ENCODE measurements around the gene CLEC4F.

The CLEC4F gene

DNA sequence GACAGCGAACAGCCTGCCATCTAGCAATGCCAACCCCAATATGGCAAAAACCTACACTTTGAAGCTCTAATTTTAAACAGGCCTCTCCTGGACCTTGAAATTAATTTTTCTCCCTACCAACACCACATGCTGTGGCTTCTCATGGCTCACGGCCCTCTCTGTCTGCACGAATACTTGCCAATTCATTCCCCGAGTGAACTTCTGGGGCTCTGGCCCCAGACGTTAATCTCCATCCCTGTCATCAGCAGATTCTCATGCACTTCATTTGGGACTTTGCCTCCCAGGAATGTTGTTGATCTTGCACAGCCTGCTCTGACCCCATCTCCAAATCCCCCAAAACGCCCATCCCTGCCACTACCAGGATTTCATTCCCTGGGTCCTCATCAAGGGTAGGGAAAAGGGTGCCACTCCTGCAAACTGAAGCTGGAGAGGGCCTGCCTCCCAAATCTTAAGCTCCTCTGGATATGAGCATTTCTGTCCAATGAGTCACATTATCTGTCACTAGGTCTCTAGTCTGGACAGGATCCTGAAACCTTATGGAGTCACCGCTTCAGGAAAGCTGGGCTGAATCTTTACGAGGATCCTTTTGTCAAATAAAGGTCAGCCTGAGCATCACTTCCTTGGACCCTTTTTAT, 40.4 kb downstream of the CLEC4F start:
- DNase-seq: no peak

DNA sequence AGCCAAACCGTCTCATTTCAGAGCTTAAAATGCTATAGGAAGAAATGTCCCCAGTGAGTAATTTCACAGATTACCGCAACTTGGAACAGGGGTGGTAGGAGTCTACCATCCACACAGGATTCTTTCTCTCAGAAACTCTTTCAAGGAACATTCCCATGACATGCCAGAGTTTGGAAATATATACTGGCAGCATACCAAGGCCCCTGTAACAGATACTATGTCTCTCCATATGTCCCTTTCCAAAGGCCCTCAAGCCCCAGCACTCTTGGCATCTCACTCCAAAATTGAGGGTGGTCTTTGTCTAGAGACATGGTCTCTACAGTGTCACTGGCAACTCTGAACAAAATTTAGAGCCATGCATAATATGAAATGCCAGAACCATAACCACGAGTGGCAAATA, 40.9 kb downstream of the CLEC4F start:
- DNase-seq: no peak

DNA sequence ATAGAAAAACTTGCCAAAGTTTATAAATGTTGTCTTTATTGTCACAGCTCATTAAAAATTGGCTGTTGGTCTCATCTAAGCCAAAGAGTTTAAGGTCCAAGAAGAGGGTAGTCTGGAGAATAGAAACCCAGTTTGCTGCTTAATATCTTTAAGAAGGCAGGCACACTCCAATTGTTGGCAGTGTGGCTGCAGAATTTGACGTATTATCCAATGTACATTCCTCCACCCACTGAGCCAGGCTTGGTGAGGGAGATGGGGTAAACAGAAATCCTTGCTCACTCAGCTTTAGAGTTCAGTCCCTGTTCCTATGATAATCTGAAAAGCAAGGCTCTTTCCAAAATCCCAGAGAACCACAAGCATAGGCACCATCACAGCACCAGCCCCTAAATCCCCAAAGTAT, 41.7 kb downstream of the CLEC4F start:
- DNase-seq: no peak

DNA sequence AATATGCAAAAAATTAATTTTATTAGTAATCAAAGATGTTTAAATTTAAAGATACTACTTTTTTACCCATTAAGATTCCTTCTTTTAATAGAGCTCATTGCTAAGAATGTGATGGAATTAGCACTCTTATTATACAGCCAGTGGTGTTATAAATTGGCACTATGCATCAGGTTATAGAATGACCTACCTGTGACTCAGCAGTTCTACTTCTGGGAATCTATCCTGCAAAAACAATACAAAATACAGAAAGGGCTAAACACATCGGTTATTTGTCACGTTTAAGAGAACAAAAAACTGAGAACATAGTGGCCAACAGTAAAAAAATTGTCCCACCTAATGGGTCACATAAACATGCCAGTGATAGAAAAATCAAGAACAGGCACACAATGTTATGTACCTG, 42.9 kb downstream of the CLEC4F start:
- no peak for DNase-seq

DNA sequence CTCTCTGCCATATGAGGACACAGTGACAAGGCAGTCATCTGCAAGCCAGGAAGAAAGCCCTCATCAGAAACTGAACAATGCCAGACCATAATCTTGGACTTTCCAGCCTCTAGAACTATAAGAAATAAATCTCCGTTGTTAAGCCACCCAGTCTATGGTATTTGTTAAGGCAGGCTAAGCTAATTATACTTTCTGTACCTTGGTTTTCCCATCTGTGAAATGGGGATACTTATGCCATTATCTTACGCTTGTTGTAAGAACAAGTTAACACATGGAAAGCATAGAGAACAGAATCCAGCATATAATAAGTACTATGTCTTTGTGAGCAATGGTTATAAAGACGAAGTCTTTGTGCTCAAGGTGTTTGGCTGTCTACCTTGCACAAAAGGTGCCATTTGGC, 44.1 kb downstream of the CLEC4F start:
- peak; percentile 41 to 57 for DNase-seq

DNA sequence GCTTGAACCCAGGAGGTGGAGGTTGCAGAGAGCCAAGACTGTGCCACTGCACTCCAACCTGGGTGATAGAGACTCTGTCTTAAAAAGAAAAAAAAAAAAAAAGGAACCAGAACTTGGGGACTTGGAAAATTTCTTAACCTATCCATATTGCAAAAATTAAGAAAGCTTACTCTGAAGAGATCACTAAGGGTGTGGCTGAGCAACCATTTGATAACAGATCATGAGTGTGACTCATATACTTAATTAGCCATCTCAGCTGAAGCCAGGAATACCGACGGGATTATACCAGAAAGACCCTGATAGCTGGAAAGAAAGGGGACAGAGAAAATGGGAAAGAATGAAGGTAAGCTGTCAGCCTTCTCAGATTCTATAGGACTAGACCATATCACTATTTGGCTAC, 45.3 kb downstream of the CLEC4F start:
- DNase-seq: peak; percentile 51 to 65

DNA sequence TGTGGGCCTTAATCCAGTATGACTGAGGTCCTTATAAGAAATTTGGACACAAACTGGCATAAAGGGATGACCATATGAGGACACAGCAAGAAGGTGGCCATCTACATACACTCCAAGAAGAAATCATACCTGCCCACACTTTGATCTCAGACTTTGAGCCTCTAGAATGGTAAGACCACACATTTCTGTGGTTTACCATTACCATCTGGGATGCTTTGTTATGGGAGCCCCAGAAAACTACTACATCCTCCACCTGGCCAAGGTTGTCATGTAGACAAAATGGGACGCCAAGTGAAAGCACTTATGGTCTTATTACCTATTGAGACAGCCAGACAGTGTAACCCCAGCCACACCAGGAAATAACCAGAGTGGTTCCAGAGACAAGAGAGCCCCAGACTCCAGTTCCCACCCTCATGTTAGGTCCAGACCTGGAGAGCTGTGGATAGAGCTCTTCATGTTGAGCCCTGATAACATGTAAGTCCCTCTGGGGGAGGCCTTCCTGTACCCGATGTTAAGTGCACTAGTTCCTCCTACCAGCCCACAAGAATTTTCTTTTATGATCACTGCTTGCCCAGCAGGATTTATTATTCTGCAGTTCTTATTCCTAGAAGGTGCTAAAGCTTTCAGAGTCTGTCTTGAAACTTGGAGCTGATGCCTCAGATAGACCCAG, 47.8 kb downstream of the CLEC4F start:
- no peak for DNase-seq

DNA sequence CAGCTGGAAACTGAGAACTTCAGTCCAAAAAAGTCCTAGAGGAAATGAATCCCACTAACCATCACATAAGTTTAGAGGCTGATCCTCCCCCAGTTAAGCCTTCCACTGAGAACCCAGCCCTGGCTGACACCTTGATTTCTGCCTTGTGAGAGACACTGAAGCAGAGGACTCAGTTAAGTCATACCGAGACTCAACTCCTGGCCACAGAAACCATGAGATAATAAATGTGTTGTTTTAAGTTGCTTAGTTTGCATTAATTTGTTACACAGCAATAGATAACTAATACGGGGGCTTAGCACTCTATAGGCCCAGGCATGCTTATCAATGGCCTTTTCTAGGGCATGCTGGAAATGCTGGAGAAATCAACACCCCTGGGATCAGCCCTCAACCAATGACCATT, 49.0 kb downstream of the CLEC4F start:
- no peak for DNase-seq

DNA sequence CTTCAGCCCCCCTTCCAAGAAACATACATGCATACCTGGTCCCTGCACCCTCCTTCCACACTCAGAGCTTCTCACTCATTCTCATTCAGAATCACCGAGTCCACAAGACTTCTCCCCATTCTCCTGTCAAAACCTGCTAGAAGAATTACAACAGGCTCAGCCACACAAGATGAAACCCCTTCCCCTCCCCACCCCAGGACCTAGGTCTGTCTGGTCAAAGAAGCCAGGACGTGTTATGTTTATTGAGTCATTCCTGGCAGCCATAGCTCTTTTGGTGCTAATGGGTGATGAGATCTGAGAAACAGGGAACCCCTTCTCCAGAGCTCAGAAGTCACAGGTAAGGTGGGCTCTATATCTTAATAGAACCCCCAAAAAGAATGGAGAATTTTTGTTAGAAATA, 50.9 kb downstream of the CLEC4F start:
- DNase-seq: no peak

DNA sequence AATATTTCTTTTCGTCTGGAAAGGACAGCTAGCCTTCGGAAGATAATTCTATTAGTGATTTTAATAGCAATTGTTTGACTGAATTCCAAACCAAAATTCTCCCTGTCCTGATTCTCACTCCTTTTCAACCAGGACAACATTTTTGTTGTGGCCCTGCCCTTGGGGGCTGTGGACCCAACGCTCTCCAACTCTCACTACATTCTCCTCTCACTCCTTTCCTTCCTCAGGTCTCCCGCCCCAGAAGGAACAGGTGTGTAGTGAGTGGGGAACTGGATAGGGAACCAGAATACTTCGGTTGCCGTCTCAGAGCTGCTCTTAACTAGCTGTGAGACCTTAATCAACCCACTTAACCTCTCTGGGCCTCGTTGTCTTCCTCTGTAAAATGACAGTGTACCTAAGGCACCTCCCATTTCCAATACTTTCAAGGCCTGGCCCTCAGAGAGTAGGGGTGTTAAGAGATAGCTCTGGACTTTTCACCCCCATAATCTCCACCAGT, 51.8 kb downstream of the CLEC4F start:
- DNase-seq: no peak

DNA sequence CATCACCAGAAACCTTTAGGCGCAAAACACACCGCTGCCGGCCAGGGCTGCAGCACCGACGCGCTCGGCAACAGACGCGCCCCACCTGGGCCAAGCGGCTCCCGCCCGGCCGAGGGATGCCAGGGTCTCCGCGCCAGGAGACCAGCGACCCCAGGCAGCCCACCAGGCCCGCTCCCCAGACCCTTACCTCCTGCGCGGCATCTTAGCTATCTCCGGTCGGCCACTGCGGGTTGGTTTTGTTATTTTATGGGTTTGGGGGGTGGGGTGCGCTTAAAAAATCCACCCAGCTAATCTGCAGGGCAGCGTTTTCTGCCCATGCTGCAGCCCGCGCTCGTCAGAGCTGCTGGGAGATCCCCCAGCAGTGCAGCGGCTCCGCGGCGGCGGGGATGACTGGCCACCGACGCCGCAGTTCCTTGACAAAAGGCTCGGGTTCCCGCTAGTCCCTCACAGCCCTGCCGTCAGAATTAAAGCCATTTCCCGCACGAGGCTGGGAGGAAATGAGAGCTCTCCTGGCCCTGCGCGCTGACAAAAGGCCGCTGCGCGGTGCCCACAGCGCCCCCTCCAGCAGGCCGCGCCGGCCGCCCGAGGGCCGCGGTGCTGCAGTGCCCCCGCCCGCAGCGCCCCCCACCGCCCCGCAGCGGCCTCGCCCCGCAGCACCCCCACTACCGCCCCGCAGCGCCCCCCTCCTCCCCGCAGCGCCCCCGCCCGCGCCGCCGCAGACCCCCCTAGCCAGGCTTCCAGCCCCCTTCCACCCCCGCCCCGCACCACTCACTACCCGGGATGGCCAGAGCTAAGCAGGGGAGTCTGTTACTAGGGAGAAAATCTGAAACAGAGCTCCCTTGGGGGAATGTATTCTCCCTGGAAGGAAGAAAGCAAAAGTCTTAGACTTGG, 52.5 kb downstream of the CLEC4F start, which contains the start of gene ADD2:
Gene ADD2, minus strand, starts transcription at position 502 of the 891 bp plus-strand sequence. CDS start 61,792 bp downstream, outside the sequence.
- DNase-seq: peak; percentile 26 to 47

DNA sequence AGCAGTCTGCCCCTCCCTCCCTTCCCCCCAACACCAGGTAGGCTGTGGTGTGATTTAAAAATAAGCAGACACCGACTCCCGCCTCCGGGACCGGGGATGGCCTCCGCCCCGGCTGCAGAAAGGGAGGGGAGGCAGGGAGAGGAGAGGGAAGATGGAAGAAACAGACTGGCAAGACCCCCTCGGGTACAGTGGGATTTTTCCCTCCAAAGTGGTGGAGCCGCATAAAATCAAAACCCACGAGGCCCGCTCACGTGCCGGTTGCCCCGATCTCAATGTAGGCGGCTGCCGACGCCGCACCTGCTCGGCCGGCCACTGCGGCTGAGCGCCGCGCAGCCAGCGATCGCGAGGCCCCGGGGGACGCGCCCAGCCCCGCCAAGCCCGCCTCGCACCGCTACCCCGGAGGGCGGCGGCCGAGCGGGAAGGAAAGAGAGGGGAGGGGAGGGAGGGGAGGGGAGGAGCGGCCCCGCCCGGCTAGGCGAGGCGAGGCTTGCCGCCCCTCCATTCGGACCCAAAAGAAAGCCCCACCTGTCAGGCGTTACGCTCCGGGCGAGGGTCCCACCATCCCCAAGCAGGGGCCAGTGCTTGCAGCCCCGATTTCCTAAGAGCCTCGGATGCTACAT, 53.2 kb downstream of the CLEC4F start:
- no peak for DNase-seq

DNA sequence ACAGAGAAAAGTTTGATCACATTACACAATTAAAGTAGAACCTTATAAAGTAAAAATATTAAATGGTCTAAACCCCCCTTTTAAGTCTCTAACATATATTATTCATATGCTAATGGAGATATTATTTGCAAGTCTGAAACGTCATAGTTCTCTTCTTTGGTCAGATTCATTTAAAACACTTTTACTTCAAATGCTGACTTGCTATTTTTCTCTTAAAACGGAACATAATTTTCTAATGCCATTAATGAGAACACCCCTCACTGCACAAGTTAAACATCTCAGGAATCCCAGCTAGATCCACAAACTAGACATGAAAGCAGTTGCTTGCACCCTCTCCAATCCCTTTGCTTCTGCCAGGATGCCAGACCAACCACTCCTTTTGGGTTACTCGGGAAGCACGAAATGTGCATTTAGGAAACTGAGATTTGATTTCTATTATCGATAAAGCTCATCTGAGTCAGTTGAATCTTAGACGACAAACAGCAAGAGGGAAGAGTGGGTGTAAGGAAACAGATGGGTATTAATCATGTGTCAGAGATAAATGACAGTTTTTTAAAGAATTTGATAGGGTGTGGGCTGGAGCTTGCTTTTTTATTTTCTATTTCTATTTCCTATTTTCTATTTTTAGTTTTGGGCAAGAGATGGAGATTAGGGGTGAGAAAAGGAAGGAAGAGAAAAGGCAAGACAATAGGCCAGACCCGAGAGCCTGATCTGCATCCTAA, 53.9 kb downstream of the CLEC4F start:
- DNase-seq: no peak

DNA sequence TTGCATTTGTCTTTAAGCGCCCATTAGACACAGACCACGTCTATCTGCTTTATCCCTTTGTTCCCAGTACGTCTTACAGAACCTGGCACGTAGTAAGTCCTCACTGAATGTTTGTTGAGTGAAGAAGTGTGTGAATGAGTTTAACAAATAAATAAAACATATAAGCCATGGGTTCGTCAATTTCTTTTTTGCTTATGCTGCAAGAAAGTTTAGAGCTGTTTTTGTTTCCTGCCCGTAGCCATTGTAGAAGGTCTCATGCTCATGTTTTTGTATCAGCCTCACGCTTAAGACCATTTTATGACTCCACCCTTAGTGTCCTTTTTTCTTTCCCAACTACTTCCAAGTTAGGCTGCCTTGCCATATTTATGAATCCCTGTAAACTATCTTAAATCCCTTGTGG, 54.9 kb downstream of the CLEC4F start:
- no peak for DNase-seq

DNA sequence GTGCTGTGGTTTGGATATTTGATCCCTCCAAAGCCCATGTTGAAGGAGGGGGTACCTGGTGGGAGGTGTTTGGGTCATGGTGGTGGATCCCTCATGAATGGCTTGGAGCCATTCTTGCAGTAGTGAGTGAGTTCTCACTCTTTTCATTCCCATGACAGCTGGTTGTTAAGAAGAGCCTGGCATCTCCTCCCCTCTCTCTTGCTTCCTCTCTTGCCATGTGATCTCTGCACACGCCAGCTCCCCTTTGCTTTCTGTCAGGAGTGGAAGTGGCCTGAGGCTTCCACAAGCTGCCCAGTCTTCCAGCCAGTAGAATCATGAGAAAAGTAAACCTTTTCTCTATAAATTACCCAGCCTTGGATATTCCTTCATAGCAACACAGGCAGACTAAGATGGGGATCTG, 61.0 kb downstream of the CLEC4F start:
- DNase-seq: no peak
